ENCODE data around the gene GNAI3.

GNAI3 gene

GRCh38 chr1:109531826-109532364 lies 16.5 kb upstream of the GNAI3 start:
- peaks cover 3% of the 10 kb centered on the region for H3K27me3 ChIP-seq (replicated peaks)
- no peak for DNase-seq
- in situ Hi-C loops (cut with HindIII; ENCODE audit: low pct_ligation_motif_present, low sequenced_read_pairs): no loop called here
- no peak overlapping the region for H3K4me3 ChIP-seq (ENCODE audit: low read depth, low read length)
- H3K36me3 ChIP-seq (replicated peaks): no peaks in the 10 kb centered on the region
- no peak overlapping the region for H3K27ac ChIP-seq
- no peak for TF ChIP-seq CTCF (IDR thresholded peaks at IDR 0.05; ENCODE audit: low read depth, low read length, missing control alignments)

- in situ Hi-C loops (cut with HindIII; ENCODE audit: low pct_ligation_motif_present, low sequenced_read_pairs): no loop called here
- Histone ChIP-seq H3K27ac (no peak overlapping the region), H3K4me3 (ENCODE audit: low read depth, low read length) (peak overlapping the region; percentile 32), H3K27me3 (replicated peaks) (no peaks in the 10 kb centered on the region), H3K36me3 (replicated peaks) (no peaks in the 10 kb centered on the region)
- TF ChIP-seq CTCF (IDR thresholded peaks at IDR 0.05; ENCODE audit: low read depth, low read length, missing control alignments): peak; percentile 98
- DNase-seq: peak; percentile 66
Observed at GRCh38 chr1:109532365-109533136, 15.9 kb upstream of the GNAI3 start.

- in situ Hi-C loops (cut with HindIII; ENCODE audit: low pct_ligation_motif_present, low sequenced_read_pairs): no loop called here
Observed at GRCh38 chr1:109534307-109534858, 14.0 kb upstream of the GNAI3 start.

GRCh38 chr1:109535481-109535880 lies 12.9 kb upstream of the GNAI3 start:
- H3K4me3 ChIP-seq (ENCODE audit: low read depth, low read length): no peak overlapping the region
- TF ChIP-seq CTCF (IDR thresholded peaks at IDR 0.05; ENCODE audit: low read depth, low read length, missing control alignments): no peak
- no peak overlapping the region for H3K27ac ChIP-seq
- no peak for DNase-seq
- H3K36me3 ChIP-seq (replicated peaks): no peaks in the 10 kb centered on the region
- in situ Hi-C loops (cut with HindIII; ENCODE audit: low pct_ligation_motif_present, low sequenced_read_pairs): no loop called here
- H3K27me3 ChIP-seq (replicated peaks): no peaks in the 10 kb centered on the region

More at GRCh38 chr1:109534307-109534858, 14.0 kb upstream of the GNAI3 start:
- no peaks in the 10 kb centered on the region for H3K27me3 ChIP-seq (replicated peaks)
- no peak overlapping the region for H3K4me3 ChIP-seq (ENCODE audit: low read depth, low read length)
- DNase-seq: no peak
- H3K27ac ChIP-seq: no peak overlapping the region
- no peak for TF ChIP-seq CTCF (IDR thresholded peaks at IDR 0.05; ENCODE audit: low read depth, low read length, missing control alignments)
- no peaks in the 10 kb centered on the region for H3K36me3 ChIP-seq (replicated peaks)

- Histone ChIP-seq H3K27ac (no peak overlapping the region), H3K36me3 (replicated peaks) (no peaks in the 10 kb centered on the region), H3K4me3 (ENCODE audit: low read depth, low read length) (no peak overlapping the region), H3K27me3 (replicated peaks) (no peaks in the 10 kb centered on the region)
- in situ Hi-C loops (cut with HindIII; ENCODE audit: low pct_ligation_motif_present, low sequenced_read_pairs): no loop called here
- no peak for DNase-seq
- TF ChIP-seq CTCF (IDR thresholded peaks at IDR 0.05; ENCODE audit: low read depth, low read length, missing control alignments): no peak
Observed at GRCh38 chr1:109535971-109536491, 12.4 kb upstream of the GNAI3 start.
